Stimulated activated CD4-positive, alpha-beta T cell treated with anti-CD3 and anti-CD28 coated beads, TNF-alpha, amount 100 ng/mL, for 48 hours (primary cell): ENCODE results near the gene HMGB2.

ENCODE experiments used
- DNase-seq, 3 donors: peaks; one replicate each; pipeline ENCODE4 v3.0.0-alpha.2; 2020; ENCODE audit warnings: low read depth in 3 of 3

Gene HMGB2

DNA sequence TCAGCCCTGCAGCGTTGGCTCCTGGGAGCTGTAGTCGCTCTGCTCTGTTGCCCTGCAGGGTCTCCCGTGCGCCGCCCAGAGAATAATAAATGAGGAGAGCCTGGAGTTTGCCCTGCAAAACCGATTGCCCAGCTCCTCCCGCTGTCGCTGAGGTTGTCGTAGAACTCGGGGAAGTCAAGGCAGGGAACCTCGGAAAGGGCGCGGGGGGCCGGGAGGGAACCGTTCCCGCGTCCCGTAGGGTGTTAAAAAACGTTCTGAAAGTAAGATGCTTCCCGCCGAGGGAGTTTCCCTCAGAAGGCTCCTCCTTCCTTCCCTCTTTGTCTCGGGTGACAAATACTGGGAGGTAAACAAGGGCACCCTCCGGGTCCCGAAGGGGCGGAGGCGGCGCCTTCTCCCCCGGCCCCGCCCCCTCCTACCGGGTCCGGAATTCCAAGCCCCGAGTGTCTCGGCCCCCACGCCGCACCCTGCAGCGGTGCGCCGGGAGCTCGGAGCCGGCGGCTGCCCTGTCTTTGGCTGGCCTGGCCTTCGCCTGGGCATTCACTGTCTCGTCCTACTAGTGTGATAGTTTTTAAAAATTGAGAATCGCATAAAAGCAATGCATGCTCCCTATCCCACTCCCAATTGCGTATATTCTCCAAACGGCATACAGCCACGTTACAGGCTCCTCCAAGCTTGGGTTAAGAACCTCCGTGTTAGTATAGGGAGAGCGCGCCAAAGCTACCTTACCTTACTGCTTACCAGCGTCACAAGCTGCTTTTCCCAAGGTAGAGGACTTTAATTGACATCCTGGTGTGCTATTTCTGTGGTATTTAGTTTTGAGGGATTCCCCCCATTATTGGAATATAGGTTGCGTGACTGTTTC, 964 bp upstream of the HMGB2 start:
- peak; percentile 8 to 38 (median 15) for DNase-seq

GRCh38 chr4:173333658-173334084, 487 bp downstream of the HMGB2 start:
- peak; percentile 14 to 30 (median 18) for DNase-seq

DNA sequence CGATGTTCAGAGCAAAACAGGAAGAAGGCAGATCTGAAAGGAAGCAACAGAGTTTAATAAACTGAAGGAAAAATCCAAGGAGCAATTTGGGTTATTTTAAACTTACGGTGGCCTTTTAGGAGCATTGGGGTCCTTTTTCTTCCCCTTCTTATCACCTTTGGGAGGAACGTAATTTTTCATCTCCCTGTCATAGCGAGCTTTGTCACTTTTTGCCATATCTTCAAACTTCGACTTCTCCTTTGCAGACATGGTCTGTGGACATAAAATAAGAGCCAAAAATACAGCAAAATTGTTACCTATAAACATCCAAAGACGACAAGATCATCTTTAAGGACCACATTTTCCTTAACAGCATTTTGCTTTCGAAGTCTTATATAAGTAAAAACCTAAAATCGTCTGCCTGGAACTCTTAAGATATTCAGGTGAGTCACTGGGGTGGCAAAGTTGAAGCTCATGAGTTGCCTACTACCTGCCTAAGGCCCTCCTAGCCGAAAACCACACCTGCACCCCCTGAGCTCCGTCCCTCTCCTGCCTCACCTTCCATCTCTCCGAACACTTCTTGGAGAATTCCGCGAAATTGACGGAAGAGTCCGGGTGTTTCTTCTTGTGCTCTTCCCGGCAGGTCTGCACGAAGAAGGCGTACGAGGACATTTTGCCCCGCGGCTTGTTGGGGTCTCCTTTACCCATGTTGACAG, 1.0 kb downstream of the HMGB2 start:
- DNase-seq, result peak in 1 of 3 donors; percentile 17

- DNase-seq, result no peak
Observed at GRCh38 chr4:173332021-173332487, 2.1 kb downstream of the HMGB2 start.

DNA sequence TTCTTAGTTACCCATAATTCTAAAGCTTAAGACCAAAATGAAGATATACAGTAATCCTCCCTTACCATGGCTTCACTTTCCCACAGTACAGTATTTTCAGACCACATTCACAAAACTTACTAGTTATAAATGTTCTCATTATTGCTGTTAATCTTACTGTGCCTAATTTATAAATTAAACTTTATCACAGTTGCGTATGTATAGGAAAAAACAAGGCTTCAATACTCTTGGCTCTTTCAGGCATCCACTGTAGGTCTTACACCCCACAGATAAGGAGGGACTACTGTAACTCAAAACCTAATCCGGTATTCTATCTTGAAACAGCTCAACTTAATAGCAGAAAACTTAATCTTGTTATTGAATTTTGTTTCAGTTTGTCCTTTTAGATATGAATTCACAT, 3.6 kb downstream of the HMGB2 start:
- no peak for DNase-seq

GRCh38 chr4:173328236-173328901, 5.8 kb downstream of the HMGB2 start:
- no peak for DNase-seq

DNA sequence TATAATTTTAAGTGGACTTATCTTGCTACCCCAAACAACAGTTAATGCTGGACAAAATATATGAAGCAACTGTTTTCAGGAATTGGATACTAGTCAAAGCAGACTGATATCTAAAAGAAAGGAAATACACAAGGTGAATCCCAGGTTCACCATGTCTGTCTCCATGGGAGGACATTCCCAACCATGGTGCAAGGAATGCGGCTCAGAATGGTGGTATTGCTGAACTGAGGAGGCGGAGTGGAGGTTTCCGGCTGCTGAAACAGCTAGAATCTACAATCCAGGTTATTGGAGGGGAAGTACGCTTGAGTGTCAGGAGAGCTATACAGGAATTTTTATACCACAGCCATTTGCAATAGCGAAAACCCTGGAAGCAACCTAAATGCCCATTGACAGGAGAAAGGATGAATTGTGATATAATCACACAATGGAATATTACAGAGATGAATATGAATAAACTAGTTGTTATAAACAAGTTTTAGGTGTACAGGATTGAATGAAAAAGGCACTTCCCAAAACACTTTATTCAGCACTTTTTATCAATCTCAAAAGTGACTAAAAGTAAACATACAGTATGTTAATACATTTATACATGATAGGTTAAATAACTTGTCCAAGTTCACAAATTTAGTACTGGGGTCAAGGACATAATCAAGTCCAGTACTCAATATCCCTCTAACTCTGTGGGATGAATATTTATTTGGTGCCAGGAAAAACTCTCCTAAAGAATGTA, 9.0 kb downstream of the HMGB2 start:
- DNase-seq, result no peak

DNA sequence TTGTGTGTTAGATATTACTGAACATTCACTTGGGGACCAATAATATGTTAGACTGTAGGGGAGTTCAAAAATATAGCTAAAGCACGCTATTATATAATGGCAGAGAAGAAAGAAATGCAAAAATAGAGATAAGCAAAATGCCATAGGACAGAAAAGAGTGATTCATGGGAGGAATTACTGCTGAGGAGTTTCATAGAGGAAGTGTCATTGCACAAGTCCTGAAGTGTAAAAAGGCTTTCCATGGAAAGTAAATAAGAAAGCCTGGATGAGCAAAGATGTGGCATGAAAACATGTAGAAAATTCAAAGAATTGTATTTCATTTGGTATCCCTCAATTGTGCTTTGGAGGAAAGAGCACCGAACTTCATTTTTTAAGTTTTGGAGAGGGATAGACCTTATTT, 14.5 kb downstream of the HMGB2 start:
- DNase-seq, result no peak

- no peak for DNase-seq
Observed at GRCh38 chr4:173318648-173319211, 15.4 kb downstream of the HMGB2 start.

DNA sequence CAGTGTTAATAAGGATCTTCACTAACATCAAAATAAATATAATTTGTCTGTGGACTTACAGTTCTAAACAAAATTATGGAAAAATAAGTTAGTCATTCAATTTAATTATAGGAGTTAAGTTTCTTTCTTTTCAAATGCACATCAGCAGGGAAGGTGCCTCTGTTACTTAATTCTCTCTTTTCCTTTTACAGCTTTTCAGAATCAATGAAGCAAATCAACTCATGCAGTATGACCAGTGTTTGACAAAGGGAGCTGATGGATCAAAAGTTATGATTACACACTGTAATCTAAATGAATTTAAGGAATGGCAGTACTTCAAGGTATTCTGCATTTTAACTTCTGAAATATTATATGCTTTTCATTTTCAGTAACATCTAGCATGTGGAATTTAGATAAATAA, 15.9 kb downstream of the HMGB2 start:
- DNase-seq, result no peak

GRCh38 chr4:173317004-173317403, 17.2 kb downstream of the HMGB2 start:
- DNase-seq, result no peak

- no peak for DNase-seq
Observed at GRCh38 chr4:173316060-173316459, 18.1 kb downstream of the HMGB2 start.

- no peak for DNase-seq
Observed at GRCh38 chr4:173314715-173315114, 19.4 kb downstream of the HMGB2 start.

DNA sequence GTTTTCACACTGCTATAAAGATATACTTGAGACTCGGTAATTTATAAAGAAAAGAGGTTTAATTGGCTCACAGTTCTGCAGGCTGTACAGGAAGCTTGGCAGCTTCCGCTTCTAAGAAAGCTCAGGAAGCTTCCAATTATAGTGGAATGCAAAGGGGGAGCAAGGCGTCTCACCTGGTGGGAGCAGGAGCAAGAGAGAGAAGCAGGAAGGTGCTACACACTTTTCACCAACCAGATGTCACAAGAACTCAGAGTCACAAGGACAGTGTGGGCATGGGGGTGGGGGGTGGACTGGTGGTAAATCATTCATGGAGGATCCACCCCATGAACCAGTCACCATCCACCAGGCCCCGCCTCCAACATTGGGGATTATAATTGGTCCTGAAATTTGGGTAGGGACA, 22.8 kb downstream of the HMGB2 start:
- no peak for DNase-seq

- DNase-seq, result no peak
Observed at GRCh38 chr4:173307778-173308177, 26.4 kb downstream of the HMGB2 start.

DNA sequence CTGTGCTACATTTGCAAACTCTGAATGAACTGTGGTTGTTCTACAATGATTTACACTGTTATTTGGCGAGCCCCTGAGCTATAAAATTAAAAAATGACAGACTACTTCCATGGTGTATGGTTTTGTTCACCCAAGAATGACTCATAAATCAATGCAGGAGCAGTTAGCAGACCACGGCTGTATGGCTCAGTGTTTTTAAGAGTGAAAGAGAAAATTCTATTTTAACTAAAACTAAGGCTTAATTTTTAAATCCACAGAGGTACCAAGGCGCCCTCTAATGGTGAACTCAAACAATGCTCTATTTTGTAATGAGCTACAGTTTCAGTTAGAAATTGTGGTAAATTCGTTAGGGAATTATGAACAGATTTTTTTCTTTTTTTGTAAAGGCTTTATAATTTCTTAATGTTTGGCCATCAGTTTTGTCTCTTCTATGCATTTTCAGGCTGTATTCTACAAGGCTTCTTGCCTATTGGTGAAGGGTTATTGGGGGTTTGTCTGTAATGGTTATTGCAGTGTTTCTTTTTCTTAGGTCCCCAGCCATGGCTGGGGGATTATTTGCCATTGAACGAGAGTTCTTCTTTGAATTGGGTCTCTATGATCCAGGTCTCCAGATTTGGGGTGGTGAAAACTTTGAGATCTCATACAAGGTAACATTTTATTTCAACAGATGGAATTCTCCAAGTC, 32.5 kb downstream of the HMGB2 start:
- DNase-seq, result no peak

- DNase-seq, result no peak
Observed at GRCh38 chr4:173294444-173294843, 39.7 kb downstream of the HMGB2 start.

- DNase-seq, result no peak
Observed at GRCh38 chr4:173293663-173294062, 40.5 kb downstream of the HMGB2 start.

GRCh38 chr4:173291899-173292298, 42.3 kb downstream of the HMGB2 start:
- DNase-seq, result no peak

GRCh38 chr4:173289353-173289727, 44.8 kb downstream of the HMGB2 start:
- DNase-seq, result no peak
